SK-N-SH (cell line): ENCODE results near the gene GPNMB. TPM values are rescaled to one million over a fixed set of nuclear protein-coding genes. Genes with fewer than 3 reads are reported as not detected.

Source experiments
- CHD2 ChIP-seq: fragments of 150-350 bp; IDR thresholded peaks from 2 replicates; pipeline ENCODE4 v1.6.1; 2018; ENCODE audit warnings: low read length; ENCODE audit not compliant: partially characterized antibody
- ELF1 ChIP-seq: IDR thresholded peaks from 2 replicates; pipeline ENCODE4 v1.4.0; 2012
- FOSL2 ChIP-seq: IDR thresholded peaks from 2 replicates; pipeline ENCODE4 v1.4.0; 2012; ENCODE audit warnings: low read depth, mild to moderate bottlenecking, moderate library complexity, borderline replicate concordance
- FOXJ3 ChIP-seq: sonication (generic); formaldehyde crosslinking; IDR thresholded peaks from 2 replicates; pipeline ENCODE4 v1.5.1; 2020; ENCODE audit warnings: mild to moderate bottlenecking, missing genetic modification reagents
- GABPA ChIP-seq: IDR thresholded peaks from 2 replicates; pipeline ENCODE4 v1.4.0; 2012; ENCODE audit warnings: low read depth, mild to moderate bottlenecking
- GATA2 ChIP-seq: sonication (generic); formaldehyde crosslinking; IDR thresholded peaks from 2 replicates; pipeline ENCODE4 v1.5.0; 2020; ENCODE audit warnings: mild to moderate bottlenecking, missing genetic modification reagents
- JUND ChIP-seq: IDR thresholded peaks from 2 replicates; pipeline ENCODE4 v1.4.0; 2012
- MEF2A ChIP-seq: IDR thresholded peaks from 2 replicates; pipeline ENCODE4 v1.4.0; 2012; ENCODE audit warnings: low read depth, borderline replicate concordance
- NRF1 ChIP-seq: IDR thresholded peaks from 2 replicates; pipeline ENCODE4 v1.6.1; 2012; ENCODE audit warnings: low read depth, mild to moderate bottlenecking, low read length
- POLR2AphosphoS5 ChIP-seq: IDR thresholded peaks from 2 replicates; pipeline ENCODE4 v1.6.1; 2012; ENCODE audit warnings: low read depth, low read length
- RAD21 ChIP-seq: IDR thresholded peaks from 2 replicates; pipeline ENCODE4 v1.6.1; 2012; ENCODE audit warnings: mild to moderate bottlenecking, low read length
- RCOR1 ChIP-seq: fragments of 150-350 bp; IDR thresholded peaks from 2 replicates; pipeline ENCODE4 v1.6.1; 2017; ENCODE audit warnings: antibody characterized with exemption, low read length
- RXRA ChIP-seq: IDR thresholded peaks from 2 replicates; pipeline ENCODE4 v1.4.0; 2012; ENCODE audit warnings: low read depth, mild to moderate bottlenecking, borderline replicate concordance
- SIN3A ChIP-seq: IDR thresholded peaks from 2 replicates; pipeline ENCODE4 v1.6.1; 2012; ENCODE audit warnings: low read depth, mild to moderate bottlenecking, low read length, moderate library complexity, borderline replicate concordance
- SMC3 ChIP-seq: IDR thresholded peaks from 2 replicates; pipeline ENCODE4 v1.6.1; 2012; ENCODE audit warnings: low read depth, low read length, improper control_type of control experiment
- TCF12 ChIP-seq: IDR thresholded peaks from 2 replicates; pipeline ENCODE4 v1.4.0; 2012
- TEAD4 ChIP-seq: IDR thresholded peaks from 2 replicates; pipeline ENCODE4 v1.4.0; 2012; ENCODE audit warnings: mild to moderate bottlenecking, borderline replicate concordance; ENCODE audit not compliant: insufficient read depth
- polyA plus RNA-seq, 3 experiments: library from polyadenylated mRNA; depleted of rRNA; stranded (reverse); fragments of >200 nt; gene quantifications; 2 replicates each; pipeline ENCODE4 v1.2.3, GENCODE V29; 2012
- TF ChIP-seq, protein P1 (sequence below): fragments of 200-600 bp; sonication (generic); IDR thresholded peaks from 2 replicates; pipeline ENCODE4 v1.6.1; 2017; ENCODE audit warnings: antibody characterized with exemption, mild to moderate bottlenecking, moderate library complexity
- TF ChIP-seq, protein P2 (sequence below): IDR thresholded peaks from 2 replicates; pipeline ENCODE4; 2012
- TF ChIP-seq, protein P3 (sequence below): IDR thresholded peaks from 2 replicates; pipeline ENCODE4 v1.4.0; 2012; ENCODE audit warnings: low read depth
- TF ChIP-seq, protein P4 (sequence below): IDR thresholded peaks from 2 replicates; pipeline ENCODE4 v1.6.1; 2012; ENCODE audit warnings: mild to moderate bottlenecking, low read depth, low read length, moderate library complexity

Gene GPNMB
- polyA plus RNA-seq, 1 of the 3 experiments (the other 2 are of a cell fraction) = 13.8 TPM

DNA sequence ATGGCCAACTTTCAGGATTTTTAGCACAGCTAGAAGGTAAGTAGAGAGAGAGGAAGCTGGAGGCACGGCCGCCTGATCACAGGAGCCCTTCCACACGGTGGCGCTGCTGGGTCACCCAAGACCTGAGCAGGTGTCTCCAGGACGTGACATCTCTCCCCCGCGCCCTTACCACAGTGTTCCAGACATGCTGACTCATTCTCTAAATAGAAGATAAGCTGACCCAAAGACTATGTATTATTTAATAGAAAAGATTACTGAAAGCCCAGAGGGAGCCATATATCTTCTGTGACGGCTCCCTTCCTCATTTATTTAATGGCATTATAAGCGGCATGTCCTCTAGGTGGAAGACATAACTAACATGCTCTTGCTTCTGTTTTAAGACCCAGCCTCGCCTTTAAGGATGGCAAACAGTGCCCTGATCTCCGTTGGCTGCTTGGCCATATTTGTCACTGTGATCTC is 26.6 kb downstream of the GPNMB start (continued):
- no peak for TF ChIP-seq NRF1
- no peak for TF ChIP-seq FOXJ3 (CRISPR knock-in tag)
- TF ChIP-seq, protein P1, sequence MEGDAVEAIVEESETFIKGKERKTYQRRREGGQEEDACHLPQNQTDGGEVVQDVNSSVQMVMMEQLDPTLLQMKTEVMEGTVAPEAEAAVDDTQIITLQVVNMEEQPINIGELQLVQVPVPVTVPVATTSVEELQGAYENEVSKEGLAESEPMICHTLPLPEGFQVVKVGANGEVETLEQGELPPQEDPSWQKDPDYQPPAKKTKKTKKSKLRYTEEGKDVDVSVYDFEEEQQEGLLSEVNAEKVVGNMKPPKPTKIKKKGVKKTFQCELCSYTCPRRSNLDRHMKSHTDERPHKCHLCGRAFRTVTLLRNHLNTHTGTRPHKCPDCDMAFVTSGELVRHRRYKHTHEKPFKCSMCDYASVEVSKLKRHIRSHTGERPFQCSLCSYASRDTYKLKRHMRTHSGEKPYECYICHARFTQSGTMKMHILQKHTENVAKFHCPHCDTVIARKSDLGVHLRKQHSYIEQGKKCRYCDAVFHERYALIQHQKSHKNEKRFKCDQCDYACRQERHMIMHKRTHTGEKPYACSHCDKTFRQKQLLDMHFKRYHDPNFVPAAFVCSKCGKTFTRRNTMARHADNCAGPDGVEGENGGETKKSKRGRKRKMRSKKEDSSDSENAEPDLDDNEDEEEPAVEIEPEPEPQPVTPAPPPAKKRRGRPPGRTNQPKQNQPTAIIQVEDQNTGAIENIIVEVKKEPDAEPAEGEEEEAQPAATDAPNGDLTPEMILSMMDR = peak; percentile 99
- TF ChIP-seq MEF2A = no peak
- TF ChIP-seq, protein P2, sequence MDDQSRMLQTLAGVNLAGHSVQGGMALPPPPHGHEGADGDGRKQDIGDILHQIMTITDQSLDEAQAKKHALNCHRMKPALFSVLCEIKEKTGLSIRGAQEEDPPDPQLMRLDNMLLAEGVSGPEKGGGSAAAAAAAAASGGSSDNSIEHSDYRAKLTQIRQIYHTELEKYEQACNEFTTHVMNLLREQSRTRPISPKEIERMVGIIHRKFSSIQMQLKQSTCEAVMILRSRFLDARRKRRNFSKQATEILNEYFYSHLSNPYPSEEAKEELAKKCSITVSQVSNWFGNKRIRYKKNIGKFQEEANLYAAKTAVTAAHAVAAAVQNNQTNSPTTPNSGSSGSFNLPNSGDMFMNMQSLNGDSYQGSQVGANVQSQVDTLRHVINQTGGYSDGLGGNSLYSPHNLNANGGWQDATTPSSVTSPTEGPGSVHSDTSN = peak; percentile 45; the same call in 1 of the 2 replicates
- TF ChIP-seq RXRA = no peak; the same call in 1 of the 2 replicates
- peak; percentile 74 for TF ChIP-seq RCOR1
- TF ChIP-seq TCF12 = peak; percentile 66
- peak; percentile 81; the same call in 1 of the 2 replicates for TF ChIP-seq SIN3A
- TF ChIP-seq TEAD4 = no peak
- TF ChIP-seq GATA2 (CRISPR knock-in tag) = peak; percentile 63
- peak; percentile 55; the same call in 1 of the 2 replicates for TF ChIP-seq FOSL2
- TF ChIP-seq SMC3 = peak; percentile 87
- peak; percentile 83 for TF ChIP-seq RAD21
- peak; percentile 38; the same call in 1 of the 2 replicates for TF ChIP-seq POLR2AphosphoS5
- TF ChIP-seq, protein P3, sequence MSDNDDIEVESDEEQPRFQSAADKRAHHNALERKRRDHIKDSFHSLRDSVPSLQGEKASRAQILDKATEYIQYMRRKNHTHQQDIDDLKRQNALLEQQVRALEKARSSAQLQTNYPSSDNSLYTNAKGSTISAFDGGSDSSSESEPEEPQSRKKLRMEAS = peak; percentile 28; the same call in 1 of the 2 replicates
- TF ChIP-seq, protein P4, sequence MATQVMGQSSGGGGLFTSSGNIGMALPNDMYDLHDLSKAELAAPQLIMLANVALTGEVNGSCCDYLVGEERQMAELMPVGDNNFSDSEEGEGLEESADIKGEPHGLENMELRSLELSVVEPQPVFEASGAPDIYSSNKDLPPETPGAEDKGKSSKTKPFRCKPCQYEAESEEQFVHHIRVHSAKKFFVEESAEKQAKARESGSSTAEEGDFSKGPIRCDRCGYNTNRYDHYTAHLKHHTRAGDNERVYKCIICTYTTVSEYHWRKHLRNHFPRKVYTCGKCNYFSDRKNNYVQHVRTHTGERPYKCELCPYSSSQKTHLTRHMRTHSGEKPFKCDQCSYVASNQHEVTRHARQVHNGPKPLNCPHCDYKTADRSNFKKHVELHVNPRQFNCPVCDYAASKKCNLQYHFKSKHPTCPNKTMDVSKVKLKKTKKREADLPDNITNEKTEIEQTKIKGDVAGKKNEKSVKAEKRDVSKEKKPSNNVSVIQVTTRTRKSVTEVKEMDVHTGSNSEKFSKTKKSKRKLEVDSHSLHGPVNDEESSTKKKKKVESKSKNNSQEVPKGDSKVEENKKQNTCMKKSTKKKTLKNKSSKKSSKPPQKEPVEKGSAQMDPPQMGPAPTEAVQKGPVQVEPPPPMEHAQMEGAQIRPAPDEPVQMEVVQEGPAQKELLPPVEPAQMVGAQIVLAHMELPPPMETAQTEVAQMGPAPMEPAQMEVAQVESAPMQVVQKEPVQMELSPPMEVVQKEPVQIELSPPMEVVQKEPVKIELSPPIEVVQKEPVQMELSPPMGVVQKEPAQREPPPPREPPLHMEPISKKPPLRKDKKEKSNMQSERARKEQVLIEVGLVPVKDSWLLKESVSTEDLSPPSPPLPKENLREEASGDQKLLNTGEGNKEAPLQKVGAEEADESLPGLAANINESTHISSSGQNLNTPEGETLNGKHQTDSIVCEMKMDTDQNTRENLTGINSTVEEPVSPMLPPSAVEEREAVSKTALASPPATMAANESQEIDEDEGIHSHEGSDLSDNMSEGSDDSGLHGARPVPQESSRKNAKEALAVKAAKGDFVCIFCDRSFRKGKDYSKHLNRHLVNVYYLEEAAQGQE = no peak
- TF ChIP-seq JUND = peak; percentile 40; the same call in 1 of the 2 replicates
- TF ChIP-seq ELF1 = no peak
- TF ChIP-seq CHD2 = peak; percentile 68
- TF ChIP-seq GABPA = no peak
